ENCODE measurements around the gene ATP2B2.

DNA sequence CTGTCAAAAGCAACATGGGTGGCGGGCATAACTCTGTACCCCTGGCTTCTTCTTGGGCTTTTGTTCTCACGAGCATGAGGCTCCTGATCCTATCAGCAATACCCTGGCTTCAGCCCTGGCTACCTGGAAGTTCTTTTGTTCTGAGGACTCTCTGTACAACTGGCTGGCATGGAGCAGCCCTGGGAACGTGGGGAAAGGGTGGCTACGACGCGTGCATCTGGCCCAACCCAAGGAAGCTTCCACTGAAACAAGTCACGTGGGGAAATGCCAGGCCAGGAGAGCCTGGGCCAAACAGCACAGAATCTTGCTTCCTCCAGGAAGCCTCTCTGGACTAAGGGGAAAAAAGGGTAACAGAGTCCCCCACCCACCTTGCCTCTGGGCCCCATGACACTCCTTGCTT, 22.7 kb upstream of the ATP2B2 start:
- TF ChIP-seq CEBPB (IDR thresholded peaks at IDR 0.05; ENCODE audit: low read depth, low read length) (no peak), PHF8 (conservative IDR thresholded peaks at IDR 0.05; ENCODE audit: low read depth, low read length) (no peak), POLR2A (IDR thresholded peaks at IDR 0.05; ENCODE audit: control extremely low read depth in 1 of 2, low read depth in 2 of 2, low read length in 2 of 2) (no peak)
- TF ChIP-seq, protein P1, sequence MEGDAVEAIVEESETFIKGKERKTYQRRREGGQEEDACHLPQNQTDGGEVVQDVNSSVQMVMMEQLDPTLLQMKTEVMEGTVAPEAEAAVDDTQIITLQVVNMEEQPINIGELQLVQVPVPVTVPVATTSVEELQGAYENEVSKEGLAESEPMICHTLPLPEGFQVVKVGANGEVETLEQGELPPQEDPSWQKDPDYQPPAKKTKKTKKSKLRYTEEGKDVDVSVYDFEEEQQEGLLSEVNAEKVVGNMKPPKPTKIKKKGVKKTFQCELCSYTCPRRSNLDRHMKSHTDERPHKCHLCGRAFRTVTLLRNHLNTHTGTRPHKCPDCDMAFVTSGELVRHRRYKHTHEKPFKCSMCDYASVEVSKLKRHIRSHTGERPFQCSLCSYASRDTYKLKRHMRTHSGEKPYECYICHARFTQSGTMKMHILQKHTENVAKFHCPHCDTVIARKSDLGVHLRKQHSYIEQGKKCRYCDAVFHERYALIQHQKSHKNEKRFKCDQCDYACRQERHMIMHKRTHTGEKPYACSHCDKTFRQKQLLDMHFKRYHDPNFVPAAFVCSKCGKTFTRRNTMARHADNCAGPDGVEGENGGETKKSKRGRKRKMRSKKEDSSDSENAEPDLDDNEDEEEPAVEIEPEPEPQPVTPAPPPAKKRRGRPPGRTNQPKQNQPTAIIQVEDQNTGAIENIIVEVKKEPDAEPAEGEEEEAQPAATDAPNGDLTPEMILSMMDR (IDR thresholded peaks at IDR 0.05; ENCODE audit: control extremely low read depth in 1 of 3, insufficient read depth in 1 of 3, low read depth in 1 of 3, low read length in 3 of 3) = no peak

Data from H1 (cell line).